ENCODE measurements around the gene ZDHHC6. TPM values are rescaled to one million over a fixed set of nuclear protein-coding genes. Genes with fewer than 3 reads are reported as not detected.

The ZDHHC6 gene
- total RNA-seq, 1 donor from 2014 or later = 33.0 TPM

GRCh38 chr10:112460366-112460765 lies 13.7 kb upstream of the ZDHHC6 start:
- H3K4me1 Mint-ChIP-seq (ENCODE audit: low read depth, unreplicated experiment) = no peaks in the 10 kb centered on the region
- H3K27ac Mint-ChIP-seq (ENCODE audit: unreplicated experiment) = no peak overlapping the region

GRCh38 chr10:112456533-112456932 lies 9.8 kb upstream of the ZDHHC6 start:
- DNase-seq = no peak
- H3K9me3 Mint-ChIP-seq (ENCODE audit: unreplicated experiment) = no peaks in the 10 kb centered on the region

More at GRCh38 chr10:112460366-112460765, 13.7 kb upstream of the ZDHHC6 start:
- no peaks in the 10 kb centered on the region for H3K27me3 Mint-ChIP-seq (ENCODE audit: unreplicated experiment)
- H3K4me3 Mint-ChIP-seq (ENCODE audit: unreplicated experiment) = no peak overlapping the region
- DNase-seq = no peak
- H3K9me3 Mint-ChIP-seq (ENCODE audit: unreplicated experiment) = no peaks in the 10 kb centered on the region
- TF ChIP-seq, protein P1, sequence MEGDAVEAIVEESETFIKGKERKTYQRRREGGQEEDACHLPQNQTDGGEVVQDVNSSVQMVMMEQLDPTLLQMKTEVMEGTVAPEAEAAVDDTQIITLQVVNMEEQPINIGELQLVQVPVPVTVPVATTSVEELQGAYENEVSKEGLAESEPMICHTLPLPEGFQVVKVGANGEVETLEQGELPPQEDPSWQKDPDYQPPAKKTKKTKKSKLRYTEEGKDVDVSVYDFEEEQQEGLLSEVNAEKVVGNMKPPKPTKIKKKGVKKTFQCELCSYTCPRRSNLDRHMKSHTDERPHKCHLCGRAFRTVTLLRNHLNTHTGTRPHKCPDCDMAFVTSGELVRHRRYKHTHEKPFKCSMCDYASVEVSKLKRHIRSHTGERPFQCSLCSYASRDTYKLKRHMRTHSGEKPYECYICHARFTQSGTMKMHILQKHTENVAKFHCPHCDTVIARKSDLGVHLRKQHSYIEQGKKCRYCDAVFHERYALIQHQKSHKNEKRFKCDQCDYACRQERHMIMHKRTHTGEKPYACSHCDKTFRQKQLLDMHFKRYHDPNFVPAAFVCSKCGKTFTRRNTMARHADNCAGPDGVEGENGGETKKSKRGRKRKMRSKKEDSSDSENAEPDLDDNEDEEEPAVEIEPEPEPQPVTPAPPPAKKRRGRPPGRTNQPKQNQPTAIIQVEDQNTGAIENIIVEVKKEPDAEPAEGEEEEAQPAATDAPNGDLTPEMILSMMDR (IDR thresholded peaks at IDR 0.05; ENCODE audit: partially characterized antibody, unreplicated experiment) = no peak
- H3K36me3 Mint-ChIP-seq (ENCODE audit: unreplicated experiment) = no peaks in the 10 kb centered on the region

GRCh38 chr10:112454910-112455779 lies 8.4 kb upstream of the ZDHHC6 start:
- H3K27ac Mint-ChIP-seq (ENCODE audit: unreplicated experiment) = no peak overlapping the region
- no peaks in the 10 kb centered on the region for H3K27me3 Mint-ChIP-seq (ENCODE audit: unreplicated experiment)
- H3K4me1 Mint-ChIP-seq (ENCODE audit: low read depth, unreplicated experiment) = no peaks in the 10 kb centered on the region
- H3K9me3 Mint-ChIP-seq (ENCODE audit: unreplicated experiment) = no peaks in the 10 kb centered on the region
- DNase-seq = no peak
- peaks cover 7% of the 10 kb centered on the region for H3K36me3 Mint-ChIP-seq (ENCODE audit: unreplicated experiment)
- no peak overlapping the region for H3K4me3 Mint-ChIP-seq (ENCODE audit: unreplicated experiment)
- TF ChIP-seq, protein P1 (IDR thresholded peaks at IDR 0.05; ENCODE audit: partially characterized antibody, unreplicated experiment) = no peak

More at GRCh38 chr10:112456533-112456932, 9.8 kb upstream of the ZDHHC6 start:
- no peak overlapping the region for H3K27ac Mint-ChIP-seq (ENCODE audit: unreplicated experiment)
- no peak overlapping the region for H3K4me3 Mint-ChIP-seq (ENCODE audit: unreplicated experiment)
- TF ChIP-seq, protein P1 (IDR thresholded peaks at IDR 0.05; ENCODE audit: partially characterized antibody, unreplicated experiment) = peak; percentile 19
- no peaks in the 10 kb centered on the region for H3K4me1 Mint-ChIP-seq (ENCODE audit: low read depth, unreplicated experiment)
- H3K36me3 Mint-ChIP-seq (ENCODE audit: unreplicated experiment) = peaks cover 7% of the 10 kb centered on the region
- H3K27me3 Mint-ChIP-seq (ENCODE audit: unreplicated experiment) = no peaks in the 10 kb centered on the region

DNA sequence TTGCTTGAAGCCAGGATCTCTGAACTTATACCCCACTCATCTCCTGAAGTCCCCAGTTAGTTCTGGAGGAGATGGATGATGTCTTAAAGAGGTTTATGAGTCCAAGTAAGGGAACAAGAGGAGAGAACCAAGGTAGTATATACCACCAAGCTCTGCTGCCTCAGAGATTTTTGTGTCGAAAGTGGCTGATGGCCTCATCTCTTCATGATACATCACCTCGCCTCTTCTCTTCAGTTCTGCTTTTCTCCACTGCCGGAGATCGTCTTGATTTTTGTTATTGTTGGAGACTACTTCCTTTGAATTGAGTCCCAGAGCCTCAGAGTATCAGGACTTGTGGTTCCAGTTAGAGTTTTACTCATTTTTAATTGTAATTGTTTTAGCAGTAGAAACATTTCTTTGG lies 2.2 kb upstream of the ZDHHC6 start:
- H3K36me3 Mint-ChIP-seq (ENCODE audit: unreplicated experiment) = peaks cover 3% of the 10 kb centered on the region
- H3K4me1 Mint-ChIP-seq (ENCODE audit: low read depth, unreplicated experiment) = peaks cover 6% of the 10 kb centered on the region
- peaks cover 3% of the 10 kb centered on the region for H3K27me3 Mint-ChIP-seq (ENCODE audit: unreplicated experiment)
- TF ChIP-seq, protein P1 (IDR thresholded peaks at IDR 0.05; ENCODE audit: partially characterized antibody, unreplicated experiment) = no peak
- H3K9me3 Mint-ChIP-seq (ENCODE audit: unreplicated experiment) = peaks cover 5% of the 10 kb centered on the region
- peak overlapping the region; percentile 97 for H3K4me3 Mint-ChIP-seq (ENCODE audit: unreplicated experiment)
- no peak for DNase-seq
- H3K27ac Mint-ChIP-seq (ENCODE audit: unreplicated experiment) = no peak overlapping the region

GRCh38 chr10:112447620-112447928 lies 860 bp upstream of the ZDHHC6 start:
- Mint-ChIP-seq H3K4me3 (ENCODE audit: unreplicated experiment) (peak overlapping the region; percentile 97), H3K4me1 (ENCODE audit: low read depth, unreplicated experiment) (peaks cover 6% of the 10 kb centered on the region)

More at GRCh38 chr10:112447620-112447928, 860 bp upstream of the ZDHHC6 start:
- no peak for DNase-seq
- H3K36me3 Mint-ChIP-seq (ENCODE audit: unreplicated experiment) = no peaks in the 10 kb centered on the region
- peaks cover 3% of the 10 kb centered on the region for H3K27me3 Mint-ChIP-seq (ENCODE audit: unreplicated experiment)
- H3K27ac Mint-ChIP-seq (ENCODE audit: unreplicated experiment) = peak overlapping the region; percentile 89
- peaks cover 5% of the 10 kb centered on the region for H3K9me3 Mint-ChIP-seq (ENCODE audit: unreplicated experiment)
- TF ChIP-seq, protein P1 (IDR thresholded peaks at IDR 0.05; ENCODE audit: partially characterized antibody, unreplicated experiment) = no peak
